ENCODE results near the gene TRABD2B. TPM values are rescaled to one million over a fixed set of nuclear protein-coding genes. Genes with fewer than 3 reads are reported as not detected.

TRABD2B gene
- polyA plus RNA-seq, 1 experiment, result not detected

- Histone ChIP-seq H3K27ac (ENCODE audit: low read depth, low read length) (no peak overlapping the region), H3K27me3 (ENCODE audit: control insufficient read depth, insufficient read depth, low read length) (no peaks in the 10 kb centered on the region), H3K9me3 (ENCODE audit: control insufficient read depth, insufficient read depth, low read length) (no peaks in the 10 kb centered on the region), H3K4me3 (ENCODE audit: low read depth, low read length) (no peak overlapping the region)
- CTCF ChIA-PET, result no interaction called here
- POLR2A ChIA-PET, result no interaction called here
- no peak for DNase-seq (ENCODE audit: low read depth, low spot score)
- TF ChIP-seq, protein P1, sequence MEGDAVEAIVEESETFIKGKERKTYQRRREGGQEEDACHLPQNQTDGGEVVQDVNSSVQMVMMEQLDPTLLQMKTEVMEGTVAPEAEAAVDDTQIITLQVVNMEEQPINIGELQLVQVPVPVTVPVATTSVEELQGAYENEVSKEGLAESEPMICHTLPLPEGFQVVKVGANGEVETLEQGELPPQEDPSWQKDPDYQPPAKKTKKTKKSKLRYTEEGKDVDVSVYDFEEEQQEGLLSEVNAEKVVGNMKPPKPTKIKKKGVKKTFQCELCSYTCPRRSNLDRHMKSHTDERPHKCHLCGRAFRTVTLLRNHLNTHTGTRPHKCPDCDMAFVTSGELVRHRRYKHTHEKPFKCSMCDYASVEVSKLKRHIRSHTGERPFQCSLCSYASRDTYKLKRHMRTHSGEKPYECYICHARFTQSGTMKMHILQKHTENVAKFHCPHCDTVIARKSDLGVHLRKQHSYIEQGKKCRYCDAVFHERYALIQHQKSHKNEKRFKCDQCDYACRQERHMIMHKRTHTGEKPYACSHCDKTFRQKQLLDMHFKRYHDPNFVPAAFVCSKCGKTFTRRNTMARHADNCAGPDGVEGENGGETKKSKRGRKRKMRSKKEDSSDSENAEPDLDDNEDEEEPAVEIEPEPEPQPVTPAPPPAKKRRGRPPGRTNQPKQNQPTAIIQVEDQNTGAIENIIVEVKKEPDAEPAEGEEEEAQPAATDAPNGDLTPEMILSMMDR (IDR thresholded peaks at IDR 0.05; ENCODE audit: low read depth, low read length), result no peak
These were observed 225.4 kb downstream of the TRABD2B start for GRCh38 chr1:47771751-47772150.

DNA sequence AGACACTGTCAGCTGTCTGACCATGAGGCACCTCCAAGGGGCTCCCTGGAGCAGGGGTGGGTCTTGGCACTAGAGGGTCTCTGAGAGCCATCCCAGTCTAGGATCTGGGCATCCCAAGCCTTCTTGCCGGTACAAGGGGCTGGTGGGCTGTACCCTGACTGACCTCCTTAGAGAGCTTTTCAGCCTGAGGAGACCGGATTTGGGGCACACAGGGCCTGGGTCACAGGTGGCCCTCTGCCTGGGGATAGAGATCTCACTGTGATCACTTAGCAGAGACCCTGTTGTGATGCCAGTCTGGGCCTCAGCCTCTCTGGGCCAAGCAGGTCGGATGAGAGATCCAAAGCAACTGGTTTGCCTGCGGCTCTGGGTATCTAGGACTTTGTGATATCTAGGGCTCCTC, 227.2 kb downstream of the TRABD2B start:
- Histone ChIP-seq H3K4me3 (ENCODE audit: low read depth, low read length) (no peak overlapping the region), H3K9me3 (ENCODE audit: control insufficient read depth, insufficient read depth, low read length) (no peaks in the 10 kb centered on the region), H3K27me3 (ENCODE audit: control insufficient read depth, insufficient read depth, low read length) (no peaks in the 10 kb centered on the region), H3K27ac (ENCODE audit: low read depth, low read length) (no peak overlapping the region)
- ChIA-PET POLR2A (no interaction called here), CTCF (no interaction called here)
- TF ChIP-seq, protein P1 (IDR thresholded peaks at IDR 0.05; ENCODE audit: low read depth, low read length), result no peak
- DNase-seq (ENCODE audit: low read depth, low spot score), result no peak

DNA sequence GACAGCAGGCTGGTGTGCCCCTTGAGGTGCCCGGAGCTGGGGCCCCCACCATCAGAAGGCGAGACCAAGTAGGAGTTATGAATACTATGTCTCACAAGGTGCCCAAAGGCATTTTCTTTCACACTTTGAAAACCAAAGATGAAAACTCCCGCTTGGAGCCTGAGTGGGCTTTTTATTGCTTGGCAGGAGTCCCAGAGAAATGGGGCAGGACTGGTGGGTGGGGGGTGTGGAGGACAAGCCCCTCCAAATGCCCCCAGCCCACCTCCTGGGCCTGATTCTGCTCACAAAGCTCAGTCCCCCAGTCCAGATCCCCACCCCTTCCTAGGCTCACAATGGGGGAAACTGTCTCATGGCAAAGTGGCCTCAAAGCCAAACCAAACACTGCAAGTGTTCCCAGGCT, 227.9 kb downstream of the TRABD2B start:
- Histone ChIP-seq H3K4me3 (ENCODE audit: low read depth, low read length) (no peak overlapping the region), H3K27ac (ENCODE audit: low read depth, low read length) (no peak overlapping the region), H3K9me3 (ENCODE audit: control insufficient read depth, insufficient read depth, low read length) (no peaks in the 10 kb centered on the region), H3K27me3 (ENCODE audit: control insufficient read depth, insufficient read depth, low read length) (no peaks in the 10 kb centered on the region)
- DNase-seq (ENCODE audit: low read depth, low spot score), result no peak
- CTCF ChIA-PET, result no interaction called here
- TF ChIP-seq, protein P1 (IDR thresholded peaks at IDR 0.05; ENCODE audit: low read depth, low read length), result no peak
- POLR2A ChIA-PET, result no interaction called here

GRCh38 chr1:47767741-47768100, 229.5 kb downstream of the TRABD2B start:
- CTCF ChIA-PET, result no interaction called here
- POLR2A ChIA-PET, result no interaction called here
- Histone ChIP-seq H3K27ac (ENCODE audit: low read depth, low read length) (no peak overlapping the region), H3K9me3 (ENCODE audit: control insufficient read depth, insufficient read depth, low read length) (no peaks in the 10 kb centered on the region), H3K4me3 (ENCODE audit: low read depth, low read length) (no peak overlapping the region), H3K27me3 (ENCODE audit: control insufficient read depth, insufficient read depth, low read length) (no peaks in the 10 kb centered on the region)
- no peak for DNase-seq (ENCODE audit: low read depth, low spot score)
- TF ChIP-seq, protein P1 (IDR thresholded peaks at IDR 0.05; ENCODE audit: low read depth, low read length), result no peak

DNA sequence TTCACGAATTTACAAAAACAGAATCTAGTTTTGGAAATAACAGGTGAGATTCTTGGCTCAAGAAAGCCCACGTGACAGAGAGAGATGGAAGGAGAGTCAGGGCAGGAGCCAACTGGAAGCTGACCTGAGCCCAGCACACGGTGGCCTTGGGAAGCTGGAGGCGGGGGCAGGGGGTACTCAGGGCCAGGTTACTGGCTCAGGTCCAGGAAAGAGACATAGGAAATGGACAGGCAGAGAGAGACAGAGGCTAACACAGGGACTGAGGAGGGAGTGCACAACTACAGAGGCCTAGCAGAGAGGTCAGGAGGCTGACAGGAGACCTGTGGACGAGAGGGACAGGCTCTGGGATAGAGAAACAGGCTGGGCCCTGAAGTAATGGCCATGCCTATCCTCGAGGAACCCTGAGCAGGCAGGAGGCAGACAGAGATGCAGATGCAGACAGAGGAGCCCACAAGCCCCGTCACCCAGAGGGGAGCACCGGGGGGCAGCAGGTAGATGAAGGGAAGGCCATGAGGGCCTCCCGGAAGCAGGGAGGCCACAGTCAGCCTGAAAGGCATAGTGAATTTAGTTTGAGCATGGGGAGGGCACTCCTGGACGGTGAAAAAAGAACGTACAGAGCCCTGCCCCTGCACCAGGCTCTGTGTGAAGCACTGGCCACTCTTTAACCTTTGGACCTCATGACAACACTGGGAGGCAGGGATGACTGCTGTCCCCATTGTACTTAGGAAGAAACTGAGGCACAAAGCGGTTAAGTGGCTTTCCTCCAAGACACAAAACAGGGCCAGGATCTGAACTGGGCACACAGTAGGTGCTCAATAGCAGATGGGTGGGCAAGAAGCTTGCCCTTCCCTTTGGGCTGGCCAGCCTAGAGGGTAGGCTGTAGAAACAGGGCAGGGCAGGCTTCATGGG, 230.1 kb downstream of the TRABD2B start:
- CTCF ChIA-PET, result no interaction called here
- TF ChIP-seq, protein P1 (IDR thresholded peaks at IDR 0.05; ENCODE audit: low read depth, low read length), result no peak
- no peaks in the 10 kb centered on the region for H3K9me3 ChIP-seq (ENCODE audit: control insufficient read depth, insufficient read depth, low read length)
- DNase-seq (ENCODE audit: low read depth, low spot score), result no peak
- H3K27ac ChIP-seq (ENCODE audit: low read depth, low read length), result no peak overlapping the region
- no peaks in the 10 kb centered on the region for H3K27me3 ChIP-seq (ENCODE audit: control insufficient read depth, insufficient read depth, low read length)
- POLR2A ChIA-PET, result no interaction called here
- no peak overlapping the region for H3K4me3 ChIP-seq (ENCODE audit: low read depth, low read length)

All from AG04450 (cell line).